Measurements from ENCODE around the gene STRAP.
"Not testable (repeated sequence)": the region's sequence is repeated elsewhere in the genome, so short reads cannot be mapped to it uniquely, and the experiment has no call there.

The STRAP gene

GRCh38 chr12:15928346-15928745, 46.2 kb downstream of the STRAP start:
- DNase-seq (ENCODE audit: low read depth) = peak; percentile 66

GRCh38 chr12:15928870-15929571, 46.8 kb downstream of the STRAP start:
- DNase-seq (ENCODE audit: low read depth) = no peak

GRCh38 chr12:15931590-15932053, 49.4 kb downstream of the STRAP start:
- no peak for DNase-seq (ENCODE audit: low read depth)

- DNase-seq (ENCODE audit: low read depth) = no peak
Measured at GRCh38 chr12:15932327-15932726, 50.1 kb downstream of the STRAP start.

GRCh38 chr12:15932971-15933370, 50.8 kb downstream of the STRAP start:
- no peak for DNase-seq (ENCODE audit: low read depth)

- peak; percentile 15 for DNase-seq (ENCODE audit: low read depth)
Measured at GRCh38 chr12:15933751-15934150, 51.6 kb downstream of the STRAP start.

GRCh38 chr12:15936751-15937150, 54.6 kb downstream of the STRAP start:
- DNase-seq (ENCODE audit: low read depth) = no peak

GRCh38 chr12:15937902-15938301, 55.7 kb downstream of the STRAP start:
- no peak for DNase-seq (ENCODE audit: low read depth)

- DNase-seq (ENCODE audit: low read depth) = no peak
Measured at GRCh38 chr12:15939111-15939510, 56.9 kb downstream of the STRAP start.

GRCh38 chr12:15942475-15942874, 60.3 kb downstream of the STRAP start:
- DNase-seq (ENCODE audit: low read depth) = no peak

- not testable (repeated sequence) for DNase-seq (ENCODE audit: low read depth)
Measured at GRCh38 chr12:15943519-15943918, 61.3 kb downstream of the STRAP start.

- not testable (repeated sequence) for DNase-seq (ENCODE audit: low read depth)
Measured at GRCh38 chr12:15948461-15948860, 66.3 kb downstream of the STRAP start.

Data from GM04504 (cell line).